NCI-H2171 treated with DMSO at 0.1 percent for 48 hours (cell line): ENCODE measurements around the gene MALL.
A peak's percentile ranks its signal among the peaks of the same experiment; 100 is the strongest.
"Not testable (repeated sequence)": the region's sequence is repeated elsewhere in the genome, so short reads cannot be mapped to it uniquely, and the experiment has no call there.

Experiments
- DNase-seq: peaks from one replicate; lab custom pipeline; 2025; lab: John Stamatoyannopoulos, UW

The MALL gene

GRCh38 chr2:110115291-110116032 is at the start of gene MALL:
MALL (minus strand) TSS chr2:110115822; CDS start chr2:110115792, 30 bp downstream.
- DNase-seq, result peak; percentile 27

- peak; percentile 65 for DNase-seq
Observed at GRCh38 chr2:110157153-110157793, 41.7 kb upstream of the MALL start.

DNA sequence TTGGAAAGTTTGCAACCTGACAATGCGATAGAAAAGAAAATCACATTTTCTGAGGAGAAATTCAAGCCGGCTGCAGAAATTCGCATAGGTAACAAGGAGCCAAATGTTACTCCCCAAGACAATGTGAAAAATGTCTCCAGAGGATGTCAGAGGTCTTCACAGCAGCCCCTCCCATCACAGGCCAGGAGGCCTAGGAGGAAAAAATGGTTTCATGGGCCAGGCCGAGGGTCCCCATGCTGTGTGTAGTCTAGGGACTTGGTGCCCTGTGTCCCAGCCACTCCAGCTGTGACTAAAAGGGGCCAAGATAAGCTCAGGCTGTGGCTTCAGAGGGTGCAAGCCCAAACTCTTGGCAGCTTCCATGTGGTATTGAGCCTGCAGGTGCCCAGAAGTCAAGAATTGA is 39.2 kb upstream of the MALL start:
- DNase-seq, result not testable (repeated sequence)

DNA sequence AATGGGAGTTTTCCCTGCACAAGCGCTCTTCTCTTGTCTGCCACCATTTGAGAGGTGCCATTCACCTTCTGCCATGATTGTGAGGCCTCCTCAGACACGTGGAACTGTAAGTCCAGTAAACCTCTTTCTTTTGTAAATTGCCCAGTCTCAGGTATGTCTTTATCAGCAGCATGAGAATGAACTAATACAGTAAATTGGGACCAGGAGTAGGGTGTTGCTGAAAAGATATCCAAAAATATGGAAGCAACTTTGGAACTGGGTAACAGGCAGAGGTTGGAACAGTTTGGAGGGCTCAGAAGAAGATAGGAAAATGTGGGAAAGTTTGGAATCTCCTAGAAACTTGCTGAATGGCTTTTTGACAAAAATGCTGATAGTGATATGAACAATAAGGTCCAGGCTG is 38.6 kb upstream of the MALL start:
- not testable (repeated sequence) for DNase-seq

DNA sequence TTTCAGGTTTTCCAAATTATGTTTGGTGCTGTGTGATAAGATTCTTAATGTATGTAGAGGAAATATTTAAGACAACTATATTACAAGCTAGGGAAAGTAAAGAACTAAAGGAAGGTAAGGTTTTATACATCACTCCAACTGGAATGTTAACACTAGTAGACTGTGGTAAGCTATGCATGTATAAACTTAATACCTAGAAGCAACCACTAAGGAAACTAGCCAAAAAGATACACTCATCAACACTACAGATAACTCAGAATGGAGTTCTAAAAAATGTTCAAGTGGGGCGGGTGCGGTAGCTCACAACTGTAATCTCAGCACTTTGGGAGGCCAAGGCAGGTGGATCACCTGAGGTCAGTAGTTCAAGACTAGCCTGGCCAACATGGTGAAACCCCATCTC is 37.8 kb upstream of the MALL start:
- no peak for DNase-seq

DNA sequence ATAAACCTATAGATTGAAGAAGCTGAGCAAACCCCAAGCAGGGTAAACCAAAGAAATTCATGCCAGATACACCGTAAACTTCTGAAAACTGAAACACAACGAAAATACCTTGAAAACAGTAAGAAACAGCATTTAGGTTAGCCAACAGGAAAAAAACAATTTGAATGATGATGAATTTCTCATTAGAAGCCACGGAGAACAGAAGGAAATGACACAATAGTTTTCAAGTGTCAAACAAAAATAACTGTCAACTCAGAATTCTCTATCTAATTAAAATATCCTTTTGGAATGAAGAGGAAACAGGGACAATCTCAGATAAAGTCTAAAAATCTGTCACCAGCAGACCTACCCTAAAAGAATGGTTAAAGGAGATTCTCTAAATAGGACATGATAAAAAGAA is 37.3 kb upstream of the MALL start:
- no peak for DNase-seq

DNA sequence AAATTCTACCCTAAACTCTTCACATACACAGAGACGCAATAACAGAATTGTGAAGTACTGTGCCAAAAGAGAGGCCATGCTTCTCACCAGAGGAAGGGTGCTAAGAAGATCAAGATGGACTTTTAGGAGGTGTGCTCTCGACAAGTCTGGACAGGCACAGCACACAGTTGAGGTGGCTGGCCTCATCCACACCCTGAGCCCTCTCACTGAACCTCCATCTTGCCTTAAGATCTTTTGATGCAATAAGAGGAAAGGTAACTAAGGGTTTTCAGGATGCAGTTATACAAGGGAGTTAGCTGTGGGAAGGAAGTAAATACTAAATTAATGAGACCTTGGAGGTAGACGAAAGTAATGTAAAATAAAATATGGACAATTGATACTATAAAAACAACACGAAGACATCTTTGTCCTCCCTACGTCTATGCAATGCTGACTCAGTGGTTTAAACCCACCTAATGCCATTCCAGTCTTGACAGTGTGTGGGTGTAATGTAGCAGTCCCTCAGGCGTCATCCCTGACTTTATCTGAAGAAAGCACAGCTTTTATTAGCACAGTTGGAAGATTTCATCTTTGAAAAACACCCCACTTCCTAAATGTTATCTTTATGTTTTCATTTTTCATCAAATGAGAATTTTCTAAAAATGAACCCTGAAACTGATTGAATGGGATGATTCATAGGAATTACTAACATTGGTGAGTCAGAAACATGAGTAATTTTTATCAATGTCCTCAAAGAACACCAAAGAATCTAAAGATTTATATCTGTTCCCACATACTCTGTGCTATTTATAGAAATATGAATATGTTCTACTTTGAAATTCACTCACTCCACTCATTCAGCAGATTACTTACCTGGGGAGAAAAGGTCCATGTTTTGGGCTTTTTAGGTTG is 34.0 kb upstream of the MALL start:
- DNase-seq, result no peak

DNA sequence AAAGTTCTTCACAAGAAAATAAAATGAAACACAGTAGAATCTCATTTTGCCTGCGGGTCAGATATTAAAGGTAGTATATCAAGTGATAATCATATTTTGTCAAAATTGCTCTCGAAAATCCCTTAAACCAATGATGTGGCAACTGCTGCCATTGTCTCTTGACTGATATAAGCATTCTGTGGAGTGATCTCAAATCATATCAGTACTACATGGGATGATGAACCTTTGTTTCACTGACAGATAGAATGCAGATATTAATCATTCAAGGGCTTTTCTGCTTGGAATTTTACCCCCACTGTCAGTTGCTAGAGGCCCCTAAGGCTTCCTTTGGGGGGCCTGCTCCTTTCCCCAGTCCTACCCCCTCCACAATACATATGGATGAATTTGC is 31.3 kb upstream of the MALL start:
- DNase-seq, result no peak

DNA sequence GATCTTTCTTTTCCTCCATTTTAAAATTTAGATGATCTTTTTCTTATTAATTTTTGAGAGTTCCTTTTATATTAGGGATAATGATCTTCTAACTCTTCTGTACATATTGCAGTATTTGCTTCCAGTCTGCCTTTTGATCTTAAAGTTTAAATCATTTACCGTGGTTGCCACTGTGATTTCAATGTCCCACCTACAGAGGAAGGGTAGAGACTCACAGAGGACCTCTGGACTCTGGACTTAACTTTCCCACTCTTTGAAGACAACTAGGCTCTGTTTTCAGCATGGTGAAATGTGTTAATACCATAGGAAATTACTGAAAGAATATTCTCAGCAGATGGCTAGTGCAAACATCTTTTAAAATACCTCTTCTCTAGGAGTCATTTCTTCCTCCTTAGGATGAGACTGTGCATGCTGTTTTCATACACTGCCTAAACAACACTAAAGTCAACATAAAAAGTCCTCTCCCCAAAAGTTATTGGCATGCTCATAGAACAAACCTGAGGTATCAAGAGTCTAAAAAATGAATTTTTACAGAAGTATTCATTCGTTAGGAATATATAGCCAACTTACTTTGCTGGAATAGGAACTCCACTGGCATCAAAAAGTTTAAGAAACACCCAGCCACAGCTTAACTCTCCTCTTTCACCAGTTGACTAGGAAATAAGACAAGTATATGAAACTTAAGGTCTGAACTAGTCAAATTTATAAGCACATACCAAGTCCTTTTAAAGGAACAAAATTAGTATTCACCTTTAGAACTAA is 30.7 kb upstream of the MALL start:
- DNase-seq, result no peak

- DNase-seq, result no peak
Observed at GRCh38 chr2:110143982-110144381, 28.4 kb upstream of the MALL start.

- DNase-seq, result no peak
Observed at GRCh38 chr2:110140401-110140800, 24.8 kb upstream of the MALL start.

DNA sequence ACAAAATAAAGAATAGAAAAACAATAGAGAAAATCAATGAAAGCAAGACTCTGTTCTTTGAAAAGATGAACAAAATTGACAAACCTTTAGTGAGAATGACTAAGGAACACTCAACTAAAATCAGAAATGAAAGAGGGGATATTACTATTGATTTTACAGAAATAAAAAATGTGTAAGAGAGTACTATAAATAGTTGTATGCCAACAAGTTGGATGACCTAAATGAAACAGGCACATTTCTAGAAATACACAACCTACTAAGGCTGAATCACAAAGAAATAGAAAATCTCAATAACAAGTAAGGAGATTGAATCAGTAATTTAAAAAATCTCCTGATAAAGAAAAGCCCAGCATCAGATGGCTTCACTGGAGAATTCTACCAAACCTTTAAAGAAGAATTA is 18.4 kb upstream of the MALL start:
- no peak for DNase-seq

DNA sequence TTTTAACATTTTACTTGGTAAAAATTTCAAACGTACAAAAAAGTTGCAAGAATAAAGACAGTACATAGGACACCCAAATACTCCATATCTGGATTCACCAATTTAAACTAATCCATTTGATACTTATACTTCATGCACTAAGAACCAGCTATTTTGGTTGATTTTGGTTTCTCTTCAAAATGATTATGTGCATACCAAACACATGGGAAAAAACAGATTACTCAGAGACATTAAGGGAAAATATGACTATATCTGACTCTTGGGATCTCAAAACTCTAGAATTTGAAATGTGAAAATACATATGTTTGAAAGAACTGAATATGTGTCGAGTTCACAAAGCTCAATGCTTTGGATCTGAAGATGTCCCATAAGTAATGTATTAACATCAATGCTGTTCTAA is 15.5 kb upstream of the MALL start:
- DNase-seq, result no peak

- DNase-seq, result no peak
Observed at GRCh38 chr2:110130757-110131156, 15.1 kb upstream of the MALL start.

DNA sequence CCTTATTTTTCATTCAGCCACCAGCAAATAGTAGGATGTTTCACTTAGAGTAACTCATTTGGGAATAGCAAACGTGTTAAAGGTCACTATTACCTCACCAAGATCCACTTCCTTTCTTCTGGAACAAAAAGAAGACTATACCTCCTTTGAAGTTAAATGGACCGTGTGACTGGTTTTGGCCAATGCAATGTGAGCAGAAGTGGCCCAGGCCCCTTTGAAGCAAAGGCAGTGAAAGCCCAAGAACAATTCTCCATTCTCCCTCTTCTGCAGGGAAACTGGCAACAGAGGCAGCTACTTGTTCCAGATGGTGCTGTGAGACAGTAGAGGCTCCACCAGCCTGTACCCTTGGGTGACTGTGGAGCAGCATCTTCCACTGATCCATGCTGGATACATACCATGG is 11.3 kb upstream of the MALL start:
- DNase-seq, result no peak

DNA sequence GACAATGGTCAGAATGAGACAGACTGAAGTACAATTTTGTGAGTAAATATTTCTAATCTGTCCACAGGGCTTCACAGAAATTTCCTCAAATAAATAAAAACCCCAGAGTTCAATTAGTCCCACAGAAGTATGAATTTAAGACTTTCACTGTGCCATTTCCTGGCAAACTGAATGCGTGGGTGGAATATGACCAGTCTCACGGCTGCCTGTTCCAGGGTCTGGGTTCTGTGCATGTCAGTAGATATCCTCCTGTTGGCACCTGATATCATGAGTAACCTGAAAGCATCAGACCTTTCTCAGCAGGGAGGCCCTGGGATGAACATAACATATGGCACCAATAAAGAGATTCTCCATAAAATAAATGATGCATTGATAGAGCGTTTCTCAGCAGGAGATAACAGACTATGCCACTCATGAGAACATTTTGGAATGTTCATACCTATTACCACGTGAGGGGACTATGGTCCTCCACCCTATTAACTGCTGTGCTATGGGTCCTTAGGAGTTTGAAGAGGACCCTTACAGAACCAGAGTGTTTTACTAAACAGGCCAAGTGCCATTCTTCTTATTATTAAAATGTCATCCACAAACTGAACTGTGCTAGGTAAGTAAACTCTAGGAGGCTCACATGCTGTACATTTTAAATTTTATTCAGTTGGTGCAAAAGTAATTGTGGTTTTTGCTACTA is 10.6 kb upstream of the MALL start:
- DNase-seq, result peak; percentile 83

GRCh38 chr2:110124939-110125691 is 9.5 kb upstream of the MALL start:
- no peak for DNase-seq

DNA sequence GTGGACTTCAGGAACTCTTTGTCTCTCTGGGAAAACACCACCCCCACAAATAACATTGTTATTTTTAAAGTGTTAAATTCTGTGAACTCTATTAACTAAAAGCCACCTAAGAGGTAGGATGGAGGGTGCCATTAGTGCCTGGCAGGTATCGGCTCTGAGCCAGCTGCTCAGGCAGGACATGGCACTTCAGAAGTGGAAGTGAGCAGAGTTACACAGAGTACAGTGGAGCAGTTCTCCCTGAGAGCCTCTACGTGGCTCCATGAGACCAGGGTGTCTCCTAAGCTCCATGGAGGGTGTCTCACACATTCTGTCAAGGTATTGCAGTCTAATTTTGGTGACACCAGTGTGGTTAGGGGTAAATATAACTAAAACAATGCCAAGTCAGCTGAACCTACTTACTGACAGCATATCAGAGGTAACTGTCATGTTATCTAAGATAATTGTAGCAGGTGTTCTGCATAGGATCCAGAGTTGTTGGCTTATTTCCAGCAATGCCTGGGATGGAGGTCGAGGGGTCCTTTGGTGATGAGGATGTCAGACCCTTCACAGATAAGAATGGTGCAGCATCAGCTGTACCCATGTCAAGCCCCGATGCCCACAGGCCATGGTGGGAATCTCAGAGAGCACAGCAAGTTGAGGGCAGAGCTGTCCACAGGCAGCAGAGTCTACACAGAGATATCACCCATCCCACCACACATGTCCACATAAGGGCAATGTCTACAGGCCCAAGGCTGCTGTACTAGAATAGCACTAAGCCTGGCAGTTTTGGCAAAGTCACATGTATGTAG is 8.6 kb upstream of the MALL start:
- DNase-seq, result peak; percentile 12

DNA sequence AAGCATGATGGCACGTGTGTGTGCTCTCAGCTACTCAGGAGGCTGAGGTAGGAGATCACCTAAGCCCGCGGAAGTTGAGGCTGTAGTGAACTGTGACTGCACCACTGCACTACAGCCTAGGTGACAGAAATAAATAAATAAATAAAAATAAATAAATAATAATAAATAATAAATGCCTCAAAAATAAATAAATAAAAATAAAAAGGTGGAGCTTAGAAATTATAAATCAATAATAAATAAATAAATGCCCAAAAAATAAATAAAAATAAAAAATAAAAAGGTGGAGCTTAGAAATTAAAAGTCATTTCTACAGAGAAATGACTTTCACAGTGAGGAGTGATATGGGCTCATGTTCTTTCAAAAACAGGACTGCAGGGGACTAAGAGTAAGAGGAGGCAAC is 6.0 kb upstream of the MALL start:
- no peak for DNase-seq

DNA sequence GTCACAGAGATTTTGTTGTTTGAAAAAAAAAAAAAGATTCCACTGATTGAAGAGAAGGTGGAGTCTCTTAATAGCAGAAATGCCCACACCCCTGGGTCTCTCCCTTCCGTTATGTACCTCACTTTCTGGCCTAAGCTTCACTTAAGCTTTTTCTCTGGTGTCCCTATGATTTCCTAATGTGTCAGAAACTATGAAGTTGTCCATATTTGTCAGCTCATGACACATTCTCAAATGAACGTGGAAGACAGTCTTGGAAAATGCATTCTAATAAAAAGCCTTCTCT is 5.4 kb upstream of the MALL start:
- DNase-seq, result no peak
